ENCODE measurements around the gene ATF6B. TPM values are rescaled to one million over a fixed set of nuclear protein-coding genes. Genes with fewer than 3 reads are reported as not detected.

Gene ATF6B
- total RNA-seq, 1 experiment from 2014 or later, result 87.2 TPM

DNA sequence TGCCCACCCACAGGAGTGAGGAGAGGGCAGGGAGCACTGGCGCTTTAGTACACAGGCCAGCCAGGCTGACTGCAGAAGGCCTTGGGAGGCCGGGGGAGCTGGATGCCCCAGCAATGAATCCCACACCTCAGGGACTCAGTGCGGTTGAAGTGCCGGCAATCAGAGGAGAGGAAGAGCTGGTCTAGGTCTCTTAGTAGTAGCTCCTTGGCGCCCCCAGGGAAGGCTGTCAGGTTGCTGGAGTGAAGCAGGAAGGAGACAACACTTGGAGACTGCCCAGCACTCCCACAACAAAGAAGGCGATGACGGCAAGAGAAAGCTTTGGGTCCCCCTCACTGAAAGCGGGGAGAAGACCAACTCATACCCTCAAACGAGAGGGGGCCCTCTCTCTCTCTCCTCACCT, 10.6 kb downstream of the ATF6B start:
- TF ChIP-seq EZH2 (IDR thresholded peaks at IDR 0.05; ENCODE audit: low read depth), result no peak
- TF ChIP-seq, protein P1, sequence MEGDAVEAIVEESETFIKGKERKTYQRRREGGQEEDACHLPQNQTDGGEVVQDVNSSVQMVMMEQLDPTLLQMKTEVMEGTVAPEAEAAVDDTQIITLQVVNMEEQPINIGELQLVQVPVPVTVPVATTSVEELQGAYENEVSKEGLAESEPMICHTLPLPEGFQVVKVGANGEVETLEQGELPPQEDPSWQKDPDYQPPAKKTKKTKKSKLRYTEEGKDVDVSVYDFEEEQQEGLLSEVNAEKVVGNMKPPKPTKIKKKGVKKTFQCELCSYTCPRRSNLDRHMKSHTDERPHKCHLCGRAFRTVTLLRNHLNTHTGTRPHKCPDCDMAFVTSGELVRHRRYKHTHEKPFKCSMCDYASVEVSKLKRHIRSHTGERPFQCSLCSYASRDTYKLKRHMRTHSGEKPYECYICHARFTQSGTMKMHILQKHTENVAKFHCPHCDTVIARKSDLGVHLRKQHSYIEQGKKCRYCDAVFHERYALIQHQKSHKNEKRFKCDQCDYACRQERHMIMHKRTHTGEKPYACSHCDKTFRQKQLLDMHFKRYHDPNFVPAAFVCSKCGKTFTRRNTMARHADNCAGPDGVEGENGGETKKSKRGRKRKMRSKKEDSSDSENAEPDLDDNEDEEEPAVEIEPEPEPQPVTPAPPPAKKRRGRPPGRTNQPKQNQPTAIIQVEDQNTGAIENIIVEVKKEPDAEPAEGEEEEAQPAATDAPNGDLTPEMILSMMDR (conservative IDR thresholded peaks at IDR 0.05), result no peak
- Histone ChIP-seq H3K9me3 (ENCODE audit: insufficient read depth, low read depth) (no peaks in the 10 kb centered on the region), H3K4me3 (no peak overlapping the region), H2AFZ (no peak overlapping the region), H4K20me1 (ENCODE audit: insufficient read depth) (no peaks in the 10 kb centered on the region; the same call in 1 of the 2 replicates), H3K27ac (no peak overlapping the region), H3K36me3 (ENCODE audit: low read depth) (peaks cover 9% of the 10 kb centered on the region; the same call in 1 of the 2 replicates), H3K79me2 (ENCODE audit: low read depth) (no peaks in the 10 kb centered on the region), H3K4me2 (no peak overlapping the region), H3K9me2 (ENCODE audit: insufficient read depth) (no peaks in the 10 kb centered on the region), H3K27me3 (ENCODE audit: insufficient read depth, low read depth) (no peaks in the 10 kb centered on the region), H3F3A (ENCODE audit: insufficient read depth, low read depth) (peaks cover 15% of the 10 kb centered on the region), H3K4me1 (replicated peaks; ENCODE audit: insufficient read depth) (peaks cover 21% of the 10 kb centered on the region; the same call in 1 of the 2 replicates)
- intact Hi-C loops (cut with micrococcal nuclease; ENCODE audit: unreplicated experiment), result loop anchor here (5.0 kb wide), 2 partner anchors 80 to 680 kb away; no protein-coding TSS in a partner anchor
- BruUV-seq (replicated peaks), result no TSS peak
- DNase-seq, result no peak
- ChIA-PET CTCF (interaction anchor here (0.7 to 1.2 kb wide), 2 partner anchors 13 to 144 kb away, joined by 3 to 4 read pairs; no protein-coding TSS in a partner anchor), POLR2A (ENCODE audit: unreplicated experiment) (interaction anchor here (0.6 kb wide), 1 partner anchor 146 kb away, joined by 3 read pairs; the partner anchor contains the start of gene DXO)

DNA sequence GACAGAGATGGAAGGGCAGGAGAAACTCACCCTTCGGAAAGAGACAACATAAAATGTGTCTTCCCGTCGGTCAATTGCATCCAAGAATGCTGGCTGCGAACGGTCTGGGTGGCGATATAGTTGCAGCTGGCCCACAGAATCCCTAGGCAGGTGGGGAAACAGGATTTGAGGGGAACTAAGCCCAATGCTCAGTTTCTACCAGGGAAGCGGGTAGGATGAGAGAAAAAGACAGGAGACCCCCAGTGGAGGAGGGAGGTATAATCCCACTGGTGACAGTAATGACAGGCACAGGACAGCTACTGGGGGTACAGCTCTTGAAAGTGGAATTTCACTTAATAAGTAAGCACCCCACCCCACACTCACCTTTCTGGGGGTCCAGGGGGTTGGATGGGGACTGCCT, 11.4 kb downstream of the ATF6B start:
- Histone ChIP-seq H3F3A (ENCODE audit: insufficient read depth, low read depth) (peaks cover 18% of the 10 kb centered on the region), H4K20me1 (ENCODE audit: insufficient read depth) (no peaks in the 10 kb centered on the region; the same call in 1 of the 2 replicates), H3K36me3 (ENCODE audit: low read depth) (peaks cover 9% of the 10 kb centered on the region; the same call in 1 of the 2 replicates), H3K79me2 (ENCODE audit: low read depth) (no peaks in the 10 kb centered on the region), H3K4me3 (no peak overlapping the region), H3K27me3 (ENCODE audit: insufficient read depth, low read depth) (no peaks in the 10 kb centered on the region), H3K4me1 (replicated peaks; ENCODE audit: insufficient read depth) (peaks cover 21% of the 10 kb centered on the region; the same call in 1 of the 2 replicates), H3K9me3 (ENCODE audit: insufficient read depth, low read depth) (no peaks in the 10 kb centered on the region), H2AFZ (no peak overlapping the region), H3K27ac (no peak overlapping the region), H3K9me2 (ENCODE audit: insufficient read depth) (no peaks in the 10 kb centered on the region), H3K4me2 (no peak overlapping the region)
- intact Hi-C loops (cut with micrococcal nuclease; ENCODE audit: unreplicated experiment), result loop anchor here (5.0 kb wide), 2 partner anchors 81 to 681 kb away; no protein-coding TSS in a partner anchor
- ChIA-PET POLR2A (ENCODE audit: unreplicated experiment) (no interaction called here), CTCF (interaction anchor here (0.6 to 1.2 kb wide), 2 partner anchors 12 to 329 kb away, joined by 3 to 4 read pairs; no protein-coding TSS in a partner anchor)
- no peak for DNase-seq
- BruUV-seq (replicated peaks), result no TSS peak
- TF ChIP-seq, protein P1 (conservative IDR thresholded peaks at IDR 0.05), result peak; percentile 65
- no peak for TF ChIP-seq EZH2 (IDR thresholded peaks at IDR 0.05; ENCODE audit: low read depth)

DNA sequence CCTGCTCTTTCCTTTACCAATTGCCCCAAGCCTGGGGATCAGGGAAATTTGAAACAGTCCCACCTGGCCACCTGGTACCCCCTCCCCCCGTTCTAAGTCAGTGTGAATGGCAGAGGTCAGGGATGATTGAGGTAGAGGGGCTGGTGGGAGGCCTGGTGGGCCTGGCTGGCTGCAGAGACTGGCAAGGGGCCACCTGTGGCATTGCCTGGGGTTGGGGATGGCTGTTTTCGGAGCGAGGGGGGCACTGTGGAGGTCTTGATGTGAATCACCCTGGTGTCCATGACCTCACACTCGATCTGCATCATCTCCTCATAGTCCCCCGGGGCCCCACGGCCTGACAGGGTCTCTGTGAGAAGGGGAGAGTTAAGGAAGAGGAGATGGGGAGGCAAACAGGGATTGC, 12.4 kb downstream of the ATF6B start:
- Histone ChIP-seq H3K4me2 (no peak overlapping the region), H3K9me2 (ENCODE audit: insufficient read depth) (no peaks in the 10 kb centered on the region), H4K20me1 (ENCODE audit: insufficient read depth) (no peaks in the 10 kb centered on the region; the same call in 1 of the 2 replicates), H3K4me1 (replicated peaks; ENCODE audit: insufficient read depth) (peaks cover 21% of the 10 kb centered on the region; the same call in 1 of the 2 replicates), H2AFZ (no peak overlapping the region), H3F3A (ENCODE audit: insufficient read depth, low read depth) (peaks cover 23% of the 10 kb centered on the region), H3K36me3 (ENCODE audit: low read depth) (peaks cover 9% of the 10 kb centered on the region; the same call in 1 of the 2 replicates), H3K9me3 (ENCODE audit: insufficient read depth, low read depth) (no peaks in the 10 kb centered on the region), H3K4me3 (no peak overlapping the region), H3K27ac (no peak overlapping the region), H3K79me2 (ENCODE audit: low read depth) (no peaks in the 10 kb centered on the region), H3K27me3 (ENCODE audit: insufficient read depth, low read depth) (no peaks in the 10 kb centered on the region)
- DNase-seq, result no peak
- no TSS peak for BruUV-seq (replicated peaks)
- POLR2A ChIA-PET (ENCODE audit: unreplicated experiment), result interaction anchor here (0.5 to 0.6 kb wide), 2 partner anchors 12 to 39 kb away, joined by 3 read pairs; no protein-coding TSS in a partner anchor
- CTCF ChIA-PET, result no interaction called here
- no peak for TF ChIP-seq EZH2 (IDR thresholded peaks at IDR 0.05; ENCODE audit: low read depth)
- TF ChIP-seq, protein P1 (conservative IDR thresholded peaks at IDR 0.05), result no peak
- intact Hi-C loops (cut with micrococcal nuclease; ENCODE audit: unreplicated experiment), result loop anchor here (2.0 to 5.0 kb wide), 3 partner anchors 69 to 682 kb away; no protein-coding TSS in a partner anchor

Measured in PC-9 (cell line).